Endothelial cell (in vitro differentiated cells): ENCODE results near the gene ANO2. TPM values are rescaled to one million over a fixed set of nuclear protein-coding genes. Genes with fewer than 3 reads are reported as not detected.

Source experiments
- DNase-seq: peaks from one replicate; pipeline ENCODE4 v3.0.0; 2021; ENCODE audit warnings: low spot score
- H3K27ac Mint-ChIP-seq: one replicate; pipeline ENCODE4 v1.8.0; 2021; ENCODE audit warnings: mixed read lengths, inconsistent platforms; ENCODE audit not compliant: unreplicated experiment
- H3K27me3 Mint-ChIP-seq: one replicate; pipeline ENCODE4 v1.8.0; 2021; ENCODE audit warnings: mild to moderate bottlenecking, moderate library complexity, mixed read lengths, inconsistent platforms; ENCODE audit not compliant: unreplicated experiment
- H3K36me3 Mint-ChIP-seq: one replicate; pipeline ENCODE4 v1.8.0; 2021; ENCODE audit warnings: mild to moderate bottlenecking, low read depth, mixed read lengths, inconsistent platforms; ENCODE audit not compliant: unreplicated experiment
- H3K4me1 Mint-ChIP-seq: one replicate; pipeline ENCODE4 v1.8.0; 2021; ENCODE audit warnings: mild to moderate bottlenecking, mixed read lengths, inconsistent platforms; ENCODE audit not compliant: unreplicated experiment
- H3K4me3 Mint-ChIP-seq: one replicate; pipeline ENCODE4 v1.8.0; 2021; ENCODE audit warnings: mild to moderate bottlenecking, mixed read lengths, inconsistent platforms; ENCODE audit not compliant: unreplicated experiment
- H3K9me3 Mint-ChIP-seq: one replicate; pipeline ENCODE4 v1.8.0; 2021; ENCODE audit warnings: mixed read lengths, inconsistent platforms; ENCODE audit not compliant: unreplicated experiment
- CTCF ChIP-seq: fragments of 200-600 bp; sonication (generic); IDR thresholded peaks from one replicate; pipeline ENCODE4 v1.5.0; 2021; ENCODE audit warnings: antibody characterized with exemption; ENCODE audit not compliant: unreplicated experiment
- total RNA-seq: library from RNA; stranded (reverse); fragmentation: NEBNext Ultra II Directional; extraction: Animal tissue kit (Norgen Biotek cat#: 25700); gene quantifications from one replicate; pipeline ENCODE4 v1.2.1, GENCODE V29; 2021; ENCODE audit not compliant: unreplicated experiment

The ANO2 gene
- total RNA-seq, 1 donor from 2014 or later: 4.5 TPM

- Mint-ChIP-seq H3K27me3 (no peaks in the 10 kb centered on the region), H3K27ac (no peak overlapping the region), H3K4me3 (no peak overlapping the region), H3K4me1 (peaks cover 4% of the 10 kb centered on the region), H3K9me3 (no peaks in the 10 kb centered on the region), H3K36me3 (no peaks in the 10 kb centered on the region)
- no peak for DNase-seq
- TF ChIP-seq CTCF: no peak
Measured at GRCh38 chr12:5715021-5715420, 230.0 kb downstream of the ANO2 start.

GRCh38 chr12:5713599-5714081, 231.4 kb downstream of the ANO2 start:
- no peak for DNase-seq
- H3K36me3 Mint-ChIP-seq: no peaks in the 10 kb centered on the region
- H3K27me3 Mint-ChIP-seq: peaks cover 2% of the 10 kb centered on the region
- no peak overlapping the region for H3K4me3 Mint-ChIP-seq
- peaks cover 4% of the 10 kb centered on the region for H3K4me1 Mint-ChIP-seq
- TF ChIP-seq CTCF: no peak
- H3K27ac Mint-ChIP-seq: no peak overlapping the region
- no peaks in the 10 kb centered on the region for H3K9me3 Mint-ChIP-seq

- Mint-ChIP-seq H3K9me3 (peaks cover 4% of the 10 kb centered on the region), H3K27ac (no peak overlapping the region), H3K4me1 (no peaks in the 10 kb centered on the region), H3K36me3 (no peaks in the 10 kb centered on the region), H3K4me3 (no peak overlapping the region), H3K27me3 (peaks cover 2% of the 10 kb centered on the region)
- no peak for TF ChIP-seq CTCF
- DNase-seq: no peak
Measured at GRCh38 chr12:5710260-5710878, 234.7 kb downstream of the ANO2 start.

- Mint-ChIP-seq H3K9me3 (peaks cover 4% of the 10 kb centered on the region), H3K4me1 (no peaks in the 10 kb centered on the region), H3K4me3 (no peak overlapping the region), H3K36me3 (no peaks in the 10 kb centered on the region), H3K27me3 (peaks cover 2% of the 10 kb centered on the region), H3K27ac (no peak overlapping the region)
- DNase-seq: no peak
- TF ChIP-seq CTCF: no peak
Measured at GRCh38 chr12:5708371-5708770, 236.7 kb downstream of the ANO2 start.

- Mint-ChIP-seq H3K36me3 (no peaks in the 10 kb centered on the region), H3K4me1 (no peaks in the 10 kb centered on the region), H3K4me3 (no peak overlapping the region), H3K9me3 (peaks cover 4% of the 10 kb centered on the region), H3K27me3 (peaks cover 2% of the 10 kb centered on the region), H3K27ac (no peak overlapping the region)
- DNase-seq: no peak
- no peak for TF ChIP-seq CTCF
Measured at GRCh38 chr12:5706247-5706646, 238.8 kb downstream of the ANO2 start.
